NCI-H1694 treated with DMSO at 0.1 percent for 48 hours (cell line): ENCODE measurements around the gene MAGEB1.

Experiments
- DNase-seq: peaks from one replicate; lab custom pipeline; 2025; lab: John Stamatoyannopoulos, UW

The MAGEB1 gene

GRCh38 chrX:30296408-30297254, 49.7 kb downstream of the MAGEB1 start:
- no peak for DNase-seq

DNA sequence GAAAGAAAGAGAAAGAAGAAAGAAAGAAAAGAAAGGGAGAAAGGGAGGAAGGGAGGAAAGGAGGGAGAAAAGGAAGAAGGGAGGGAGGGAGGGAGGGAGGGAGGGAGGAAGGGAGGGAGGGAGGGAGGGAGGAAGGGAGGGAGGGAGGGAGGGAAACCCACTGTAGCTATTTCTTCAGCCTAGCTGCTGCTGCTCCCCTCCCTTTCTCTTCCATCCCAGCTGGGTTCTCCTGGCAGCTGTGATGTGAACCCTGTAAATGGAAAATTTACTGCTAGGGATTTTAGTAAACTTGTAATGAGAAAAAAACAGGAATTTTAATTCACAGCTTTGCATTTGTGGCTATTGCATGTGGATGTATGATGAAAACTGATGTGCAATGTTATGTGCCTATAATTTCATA, 54.3 kb downstream of the MAGEB1 start:
- no peak for DNase-seq
